A375 (cell line): ENCODE data around the gene BAD. TPM values are rescaled to one million over a fixed set of nuclear protein-coding genes. Genes with fewer than 3 reads are reported as not detected.

ENCODE experiments used
- total RNA-seq: library from RNA; depleted of rRNA; stranded (reverse); fragments of >200 nt; shearing (Covaris generic); gene quantifications from 2 replicates; pipeline ENCODE4 v1.2.3, GENCODE V29; 2014; rRNA removed

The BAD gene
- total RNA-seq, result 99.6 and 101 TPM in 2 replicates

DNA sequence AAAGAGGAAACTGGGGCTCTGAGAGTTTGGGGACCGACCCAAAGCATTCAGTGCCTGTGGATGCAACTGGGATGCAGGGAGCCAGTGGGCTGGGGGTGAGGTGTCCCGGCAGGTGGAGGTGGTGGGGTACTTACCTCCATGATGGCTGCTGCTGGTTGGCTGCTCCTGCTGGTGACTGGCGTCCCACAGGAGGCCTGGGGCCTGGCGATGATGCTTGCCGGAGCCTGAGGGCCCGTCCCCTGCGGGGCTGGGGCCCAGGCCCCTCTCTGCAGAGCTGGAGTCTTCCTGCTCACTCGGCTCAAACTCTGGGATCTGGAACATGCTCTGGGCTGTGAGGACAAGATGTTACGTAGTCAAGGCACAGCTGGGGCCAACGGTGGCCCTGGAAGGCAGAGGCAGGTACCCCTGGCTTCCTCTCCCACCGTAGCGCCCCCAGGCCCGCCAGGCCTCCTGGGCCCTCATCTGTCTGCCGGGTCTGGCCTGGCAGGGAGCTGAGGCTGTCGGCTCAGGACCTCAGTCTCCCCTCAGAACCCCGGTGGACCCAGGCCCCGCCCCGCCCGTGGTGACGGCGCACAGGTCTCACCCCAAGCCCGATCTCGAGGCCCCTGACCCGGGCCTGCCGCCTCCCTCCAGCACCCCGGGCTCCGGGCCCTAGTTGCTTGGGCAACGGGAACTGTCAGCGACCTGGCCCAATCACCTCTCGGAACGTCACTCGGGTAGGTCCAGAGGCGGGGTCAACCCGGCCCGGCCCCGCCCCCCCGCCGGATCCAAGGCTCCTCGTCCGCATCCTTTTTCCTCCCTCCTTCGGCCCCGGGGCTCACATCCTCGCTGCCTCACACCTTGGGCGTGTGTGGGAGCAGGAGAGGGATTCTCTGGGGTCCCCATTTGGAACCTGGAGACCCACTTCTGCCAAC, at the start of gene BAD:
BAD (minus strand) TSS at position 618 of the 914 bp plus-strand sequence; CDS start at position 321, 297 bp downstream.

DNA sequence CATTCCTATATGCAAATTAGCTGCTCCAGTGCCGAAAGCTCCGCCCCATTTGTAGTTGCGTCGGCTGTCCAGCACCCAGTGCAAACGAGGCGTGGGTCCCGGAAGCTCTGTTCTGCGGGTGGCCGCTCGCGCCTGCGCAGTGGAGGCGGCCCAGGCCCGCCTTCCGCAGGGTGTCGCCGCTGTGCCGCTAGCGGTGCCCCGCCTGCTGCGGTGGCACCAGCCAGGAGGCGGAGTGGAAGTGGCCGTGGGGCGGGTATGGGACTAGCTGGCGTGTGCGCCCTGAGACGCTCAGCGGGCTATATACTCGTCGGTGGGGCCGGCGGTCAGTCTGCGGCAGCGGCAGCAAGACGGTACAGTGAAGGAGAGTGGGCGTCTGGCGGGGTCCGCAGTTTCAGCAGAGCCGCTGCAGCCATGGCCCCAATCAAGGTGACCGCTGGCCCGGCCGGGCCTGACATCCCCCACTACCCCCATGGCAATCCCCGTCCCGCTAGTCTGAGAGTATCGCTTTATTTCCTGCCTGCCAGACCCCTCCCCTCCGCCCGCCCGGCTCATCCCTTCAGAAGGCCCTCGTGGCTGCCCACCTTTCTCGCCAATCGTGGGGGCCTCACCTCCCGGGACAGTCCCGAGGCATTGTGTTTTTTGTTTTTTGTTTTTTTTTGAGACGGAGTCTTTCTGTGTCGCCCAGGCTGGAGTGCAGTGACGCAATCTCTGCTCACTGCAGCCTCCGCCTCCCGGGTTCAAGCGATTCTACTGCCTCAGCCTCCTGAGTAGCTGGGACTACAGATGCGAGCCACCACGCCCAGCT, 33.7 kb upstream of the BAD start, which contains the start of gene PRDX5:
PRDX5 (plus strand) TSS at position 161 of the 805 bp plus-strand sequence; CDS start at position 256, 95 bp downstream.

GRCh38 chr11:64317325-64317960, 33.0 kb upstream of the BAD start, which contains the start of gene TRMT112:
TSS of gene TRMT112 (minus strand) at chr11:64317559. CDS start at chr11:64317526, 33 bp downstream.

DNA sequence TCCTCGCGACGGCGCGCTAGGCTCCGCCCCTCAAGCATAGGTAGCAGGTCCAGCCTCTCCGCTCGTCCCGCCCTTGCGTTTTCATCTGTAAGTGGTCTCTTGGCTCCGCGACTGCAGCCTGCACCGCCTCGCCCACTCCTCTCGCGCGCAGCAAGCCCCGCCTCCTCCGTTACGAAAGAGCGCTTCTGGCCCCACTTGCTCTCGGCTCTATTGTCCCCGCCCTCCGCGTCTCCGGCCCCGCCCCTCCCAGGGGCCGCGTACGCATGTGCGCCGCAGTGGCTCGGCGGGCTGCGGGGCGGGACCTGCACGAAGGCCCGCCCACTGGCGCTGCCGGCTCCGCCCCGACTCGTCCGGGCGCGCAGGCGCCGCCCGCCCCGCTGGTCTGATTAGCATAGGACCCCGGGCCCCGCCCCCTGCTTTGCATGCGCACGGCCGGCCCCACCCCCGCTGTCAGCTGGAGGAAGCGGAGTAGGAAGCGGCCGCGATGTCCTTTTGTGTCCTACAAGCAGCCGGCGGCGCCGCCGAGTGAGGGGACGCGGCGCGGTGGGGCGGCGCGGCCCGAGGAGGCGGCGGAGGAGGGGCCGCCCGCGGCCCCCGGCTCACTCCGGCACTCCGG, 20.7 kb upstream of the BAD start, which contains the start of gene ESRRA:
ESRRA (plus strand) TSS at position 450 of the 616 bp plus-strand sequence. CDS start 1,656 bp downstream, outside the sequence.

GRCh38 chr11:64299847-64300648, 15.6 kb upstream of the BAD start, which contains the start of gene CATSPERZ:
TSS of gene CATSPERZ (plus strand) at chr11:64300358. CDS start at chr11:64300411, 53 bp downstream.

DNA sequence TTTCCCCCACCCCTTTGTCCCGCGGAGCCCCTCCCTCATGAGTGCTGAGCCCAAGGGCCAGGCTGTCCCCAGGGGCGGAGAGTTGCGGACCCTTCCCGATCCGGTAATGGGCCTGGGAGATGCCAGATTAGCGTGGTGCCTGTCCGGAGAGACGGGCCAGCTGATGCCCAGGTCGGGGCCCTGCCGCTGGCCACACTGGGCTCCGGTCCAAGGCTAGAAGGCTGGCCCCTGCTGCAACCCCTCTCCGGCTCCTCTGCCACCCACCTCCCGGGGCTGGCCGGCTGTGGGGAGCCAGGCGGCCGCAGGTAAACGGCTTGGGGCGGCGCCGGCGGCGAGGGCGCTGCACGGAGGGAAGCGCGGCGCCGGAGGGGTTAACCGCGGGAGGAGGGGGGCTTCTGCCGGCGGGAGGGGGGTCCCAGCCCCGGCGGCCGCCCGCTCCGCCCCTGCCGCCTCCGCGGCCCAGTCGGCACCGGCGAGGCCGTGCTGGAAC, 6.8 kb upstream of the BAD start, which contains the start of gene KCNK4:
KCNK4 (plus strand) TSS at position 41 of the 490 bp plus-strand sequence. CDS start 1,717 bp downstream, outside the sequence.

GRCh38 chr11:64284962-64285884, 758 bp upstream of the BAD start, which contains the start of gene GPR137:
TSS of gene GPR137 (plus strand) at chr11:64285848. CDS start at chr11:64286525, 677 bp downstream.

DNA sequence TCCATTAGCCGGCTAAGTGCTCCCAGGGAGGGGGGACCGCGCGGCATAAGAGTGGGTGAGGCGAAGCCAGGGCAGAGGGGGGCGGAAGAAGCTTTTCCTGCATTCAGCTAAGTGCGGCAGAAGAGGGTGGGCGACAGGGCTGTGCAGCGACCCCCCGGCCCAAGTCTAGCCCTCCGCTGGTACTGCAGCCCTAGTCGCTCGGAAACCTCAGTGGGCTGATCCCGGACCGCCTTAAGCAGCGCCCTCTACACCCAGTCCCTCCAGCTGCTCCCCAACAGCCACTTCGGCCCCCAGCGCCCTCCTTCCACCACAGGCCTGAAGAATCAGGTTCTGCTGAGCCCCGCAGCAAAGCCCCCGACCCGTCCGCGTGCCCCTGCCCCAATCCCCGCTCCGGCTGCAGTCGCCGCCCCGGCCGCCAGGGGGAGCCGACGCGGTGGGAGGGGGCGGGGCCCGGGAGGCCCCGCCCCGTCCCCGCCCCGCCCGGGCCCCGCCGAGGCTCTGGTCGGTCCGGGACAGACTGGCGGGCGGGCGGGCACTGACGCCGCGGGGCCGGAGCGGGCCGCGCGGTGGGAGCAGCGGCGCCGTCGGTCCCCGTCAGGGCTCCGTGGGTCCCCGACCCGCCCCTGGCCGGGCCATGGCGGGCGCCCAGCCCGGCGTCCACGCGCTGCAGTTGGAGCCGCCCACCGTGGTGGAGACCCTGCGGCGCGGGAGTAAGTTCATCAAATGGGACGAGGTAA, 33.3 kb downstream of the BAD start, which contains the start of gene PLCB3:
PLCB3 (plus strand) TSS at position 515 of the 737 bp plus-strand sequence; CDS start at position 635, 120 bp downstream.

GRCh38 chr11:64246871-64247728, 37.4 kb downstream of the BAD start, which contains the start of gene PPP1R14B:
TSS of gene PPP1R14B (minus strand) at chr11:64246943. CDS start at chr11:64246673, 270 bp downstream.

GRCh38 chr11:64240435-64241240, 43.8 kb downstream of the BAD start, which contains the start of gene FKBP2:
TSS of gene FKBP2 (plus strand) at chr11:64241095. CDS start at chr11:64242388, 1,293 bp downstream.

GRCh38 chr11:64233913-64234586, 50.4 kb downstream of the BAD start, which contains the start of gene VEGFB:
TSS of gene VEGFB (plus strand) at chr11:64234584. CDS start at chr11:64234834, 250 bp downstream.

DNA sequence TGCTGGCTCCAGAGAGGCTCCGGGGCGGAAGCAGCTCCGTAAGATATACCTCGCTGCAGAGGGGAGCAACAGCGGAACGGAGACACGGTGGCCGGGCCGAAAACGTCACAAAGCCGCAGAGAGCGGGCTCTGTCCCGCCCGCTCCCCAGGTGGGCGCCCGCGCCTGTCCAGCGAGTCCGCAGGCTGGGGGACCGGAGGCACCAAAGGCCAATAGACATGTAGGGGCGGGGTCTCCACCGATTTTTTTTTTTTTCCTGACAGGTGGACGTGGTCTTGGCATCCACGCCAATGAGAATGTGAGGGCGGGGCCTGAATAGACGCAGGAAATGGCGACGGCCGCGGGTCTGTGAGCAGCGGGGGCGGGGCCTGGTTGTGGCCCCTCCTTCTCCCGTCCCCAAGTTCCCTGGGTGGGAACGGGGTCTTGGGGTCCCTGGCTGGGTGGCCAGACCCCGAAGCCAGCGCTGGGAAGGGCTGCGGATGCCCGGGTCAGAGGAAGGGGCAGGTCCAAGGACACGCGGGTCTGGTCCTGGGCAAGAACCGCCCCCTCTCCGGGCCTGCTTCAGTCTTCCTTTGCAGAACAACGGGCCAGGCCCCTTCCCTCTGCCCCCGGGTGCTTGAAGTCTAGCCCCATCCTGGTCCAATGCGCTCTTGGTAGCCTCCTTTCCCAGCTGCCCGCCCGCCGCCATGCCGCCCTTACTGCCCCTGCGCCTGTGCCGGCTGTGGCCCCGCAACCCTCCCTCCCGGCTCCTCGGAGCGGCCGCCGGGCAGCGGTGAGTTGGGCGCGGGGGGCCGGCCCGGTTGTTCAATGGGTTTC, 54.1 kb downstream of the BAD start, which contains the start of gene DNAJC4:
DNAJC4 (plus strand) TSS at position 378 of the 814 bp plus-strand sequence; CDS start at position 685, 307 bp downstream.

GRCh38 chr11:64225608-64226506, 58.6 kb downstream of the BAD start, which contains the start of the genes NUDT22 and TRPT1:
TSS of gene NUDT22 (plus strand) at chr11:64226274. CDS start at chr11:64226653, 379 bp downstream.
TSS of gene TRPT1 (minus strand) at chr11:64226186. CDS start at chr11:64225860, 326 bp downstream.

